GM19467 (cell line): ENCODE data around the gene NDST1.

Experiments used
- ATAC-seq: cut with Tn5 transposase; IDR thresholded peaks from one replicate; pipeline ENCODE4 v1.9.1; 2021; ENCODE audit warnings: mild to moderate bottlenecking, moderate library complexity; ENCODE audit not compliant: unreplicated experiment

The NDST1 gene

DNA sequence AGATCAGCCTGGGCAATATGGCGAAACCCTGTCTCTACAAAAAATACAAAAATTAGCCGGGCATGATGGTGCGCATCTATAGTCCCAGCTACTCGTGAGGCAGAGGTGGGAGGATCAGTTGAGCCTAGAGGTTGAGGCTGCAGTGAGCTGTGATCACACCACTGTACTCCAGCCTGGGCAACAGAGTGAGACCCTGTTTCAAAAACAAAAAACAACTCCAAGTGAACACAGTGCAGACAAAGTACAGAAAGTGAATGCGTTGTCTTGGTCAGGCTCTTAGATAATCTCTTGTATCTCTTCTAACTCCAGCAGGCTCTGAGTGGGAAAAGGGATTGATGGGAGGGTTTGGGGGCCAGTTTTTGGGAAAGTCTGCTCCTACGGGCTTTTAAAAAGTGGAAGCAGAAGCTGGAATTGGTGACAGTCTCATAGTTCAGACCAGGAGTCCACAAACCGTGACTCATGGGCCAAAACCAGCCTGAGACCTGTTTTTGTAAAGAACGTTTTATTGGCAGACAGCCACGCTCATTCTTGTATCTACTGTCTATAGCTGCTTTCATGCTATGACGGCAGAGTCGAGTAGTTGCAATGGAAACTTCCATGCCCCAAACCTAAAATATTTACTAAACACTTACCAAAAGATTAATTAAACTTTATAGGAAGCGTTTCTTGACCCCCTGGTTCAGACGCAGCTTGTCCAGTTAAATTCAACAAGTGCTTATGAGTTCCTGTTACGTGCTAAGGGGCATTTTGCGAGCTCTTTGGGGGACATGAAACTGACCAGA is 32.9 kb downstream of the NDST1 start:
- ATAC-seq, result no peak

- no peak for ATAC-seq
Measured at GRCh38 chr5:150541397-150541675, 33.4 kb downstream of the NDST1 start.

DNA sequence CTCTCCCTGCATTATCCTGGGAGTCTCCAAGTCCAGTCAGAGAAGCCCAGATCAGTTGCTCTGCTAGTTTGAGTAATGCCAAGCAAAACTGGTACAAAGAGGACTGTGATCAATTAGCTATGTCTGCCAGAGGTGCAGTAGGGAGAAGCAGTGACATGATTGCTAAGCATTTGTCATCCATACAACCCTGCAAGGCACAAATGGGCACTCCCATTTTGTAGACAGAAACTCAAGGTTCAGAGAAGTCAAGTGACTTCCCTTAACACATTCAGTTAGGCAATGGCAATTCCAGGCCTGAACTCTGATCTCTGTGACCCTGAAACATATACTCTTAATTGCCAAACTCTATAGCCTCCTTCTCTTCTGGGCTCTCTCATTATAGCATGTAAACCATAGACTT is 34.0 kb downstream of the NDST1 start:
- no peak for ATAC-seq

DNA sequence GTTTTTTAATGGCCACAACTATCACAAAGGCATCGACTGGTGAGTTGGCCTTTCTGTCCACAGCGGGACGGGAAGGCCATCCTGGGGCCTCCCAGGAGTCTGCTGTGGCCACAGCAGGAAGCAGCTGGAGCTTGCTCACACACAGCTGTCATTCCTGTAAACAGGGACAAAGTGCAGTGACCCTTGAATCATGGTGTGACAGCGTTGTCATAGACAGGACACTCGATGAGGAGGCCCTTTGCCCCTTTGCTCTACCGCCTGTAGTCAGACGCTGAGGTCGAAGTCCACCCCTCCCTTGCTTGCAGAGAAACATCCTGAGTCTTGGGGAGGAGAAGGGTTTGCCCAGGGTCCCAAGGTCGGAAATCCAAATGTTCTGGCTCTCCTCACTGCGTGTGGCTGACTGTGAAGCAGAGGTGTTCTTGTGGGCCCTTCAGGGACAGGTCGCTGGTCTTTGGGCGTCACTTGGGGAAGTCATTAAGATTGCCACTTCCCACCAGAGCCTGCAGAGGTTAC is 35.1 kb downstream of the NDST1 start:
- no peak for ATAC-seq

GRCh38 chr5:150544611-150545219 is 36.8 kb downstream of the NDST1 start:
- ATAC-seq, result peak; percentile 90

DNA sequence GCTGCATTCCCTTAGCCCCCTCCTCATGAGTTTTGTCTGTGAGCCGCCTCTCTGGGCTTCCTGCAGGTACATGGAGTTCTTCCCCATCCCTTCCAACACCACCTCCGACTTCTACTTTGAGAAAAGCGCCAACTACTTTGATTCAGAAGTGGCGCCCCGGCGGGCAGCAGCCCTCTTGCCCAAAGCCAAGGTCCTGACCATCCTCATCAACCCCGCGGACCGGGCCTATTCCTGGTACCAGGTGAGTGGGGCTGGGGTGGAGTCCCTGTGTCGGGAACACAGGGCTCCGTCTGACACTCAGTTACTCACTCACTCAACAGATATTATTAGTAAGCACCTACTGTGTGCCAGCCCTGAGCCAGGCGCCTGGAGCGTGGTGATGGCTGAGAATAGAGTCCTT is 37.3 kb downstream of the NDST1 start:
- no peak for ATAC-seq

- ATAC-seq, result no peak
Measured at GRCh38 chr5:150548123-150548522, 40.2 kb downstream of the NDST1 start.

GRCh38 chr5:150549735-150550134 is 41.8 kb downstream of the NDST1 start:
- ATAC-seq, result no peak

- no peak for ATAC-seq
Measured at GRCh38 chr5:150550286-150550685, 42.4 kb downstream of the NDST1 start.

GRCh38 chr5:150551066-150551465 is 43.1 kb downstream of the NDST1 start:
- ATAC-seq, result no peak

DNA sequence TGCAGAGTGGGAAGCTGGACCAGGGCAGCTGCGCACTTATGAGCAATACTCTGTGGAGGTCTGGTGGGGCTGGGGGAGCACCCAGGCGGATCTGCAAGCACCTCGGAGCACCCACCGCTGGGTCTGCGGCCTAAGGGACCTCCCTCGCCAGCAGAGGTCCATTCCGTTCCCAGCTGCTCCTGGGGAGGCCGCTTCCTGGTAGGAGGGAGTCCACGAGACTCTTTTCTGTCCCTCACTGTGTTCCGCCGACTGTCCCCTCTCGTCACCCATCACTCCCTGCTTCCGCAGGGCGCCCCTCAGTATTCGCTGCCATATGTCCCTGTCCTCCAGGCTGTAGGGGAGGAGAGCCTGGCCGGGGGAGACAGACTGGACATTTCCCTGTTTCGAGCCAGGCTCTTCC is 45.5 kb downstream of the NDST1 start:
- ATAC-seq, result no peak

GRCh38 chr5:150553911-150554310 is 46.0 kb downstream of the NDST1 start:
- ATAC-seq, result no peak

GRCh38 chr5:150554857-150555256 is 46.9 kb downstream of the NDST1 start:
- no peak for ATAC-seq

DNA sequence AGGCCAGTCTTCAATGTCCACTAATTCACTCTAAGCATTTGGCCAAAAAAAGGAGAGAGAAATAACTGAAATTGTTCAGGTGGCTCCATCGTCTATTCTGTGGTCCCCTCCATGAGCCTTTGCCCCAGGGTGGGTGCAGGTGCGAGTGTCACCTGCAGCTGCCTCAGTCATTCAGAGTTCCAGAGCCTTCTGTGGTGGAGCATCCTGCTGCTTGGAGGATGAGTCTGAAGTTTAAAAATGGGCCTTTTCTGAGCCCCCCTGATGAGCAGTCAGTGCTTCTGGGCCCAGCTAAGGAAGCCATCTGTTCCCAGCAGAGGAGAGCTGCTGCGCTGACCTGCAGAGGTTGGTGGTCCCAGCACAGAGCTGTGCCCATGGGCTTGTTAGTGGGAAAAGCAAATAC is 48.2 kb downstream of the NDST1 start:
- no peak for ATAC-seq

DNA sequence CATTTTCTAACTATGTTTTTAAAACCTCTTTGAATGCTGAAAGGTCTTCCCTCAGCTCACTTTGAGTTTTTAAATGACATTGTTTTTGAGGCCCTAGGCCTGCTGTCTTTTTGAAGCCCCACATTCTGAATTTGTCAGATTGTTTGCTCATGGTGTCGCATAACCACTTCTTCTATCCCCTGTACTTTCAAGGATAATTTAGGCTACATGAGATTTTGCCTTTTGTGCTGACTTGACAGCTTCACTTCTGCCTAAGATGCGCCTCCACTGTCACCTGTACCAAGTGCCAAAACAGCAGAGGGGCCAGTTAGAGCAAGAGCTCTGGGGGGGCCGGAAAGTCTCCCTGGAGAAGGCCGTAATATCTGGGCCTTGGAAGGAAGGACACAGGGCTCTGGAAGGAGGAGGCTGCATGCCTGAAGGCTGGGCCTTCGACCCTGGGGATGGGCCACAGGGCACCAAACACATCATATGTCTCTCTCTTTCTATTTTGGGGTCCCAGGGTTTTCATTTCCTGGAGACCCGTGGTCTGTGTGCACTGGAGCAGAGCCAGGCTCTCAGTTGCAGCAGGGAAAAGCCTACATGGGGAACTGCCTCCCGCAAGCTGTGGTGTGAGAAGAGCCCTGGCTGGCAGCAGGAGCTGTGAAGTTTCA is 49.1 kb downstream of the NDST1 start:
- no peak for ATAC-seq

DNA sequence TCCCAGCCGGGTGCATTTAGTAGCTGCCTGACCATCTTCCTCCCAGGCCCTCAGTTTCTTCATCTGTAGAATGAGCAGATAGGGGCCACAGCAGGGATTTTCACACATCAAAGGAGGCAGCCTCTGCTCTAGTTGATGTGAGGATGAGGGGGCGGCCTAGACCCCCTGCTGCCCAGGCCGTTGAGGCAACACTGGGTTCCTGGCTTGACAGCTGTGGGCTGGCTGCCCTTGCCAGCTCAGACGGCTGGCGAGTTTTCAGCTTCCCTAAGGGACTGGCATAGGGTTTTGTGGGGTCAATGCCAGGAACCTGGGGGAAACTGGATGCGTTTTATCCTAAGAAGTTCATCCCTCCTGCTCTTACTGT is 49.6 kb downstream of the NDST1 start:
- ATAC-seq, result no peak

GRCh38 chr5:150558088-150558621 is 50.2 kb downstream of the NDST1 start:
- ATAC-seq, result no peak

- ATAC-seq, result no peak
Measured at GRCh38 chr5:150559088-150559487, 51.2 kb downstream of the NDST1 start.

GRCh38 chr5:150559701-150560100 is 51.8 kb downstream of the NDST1 start:
- no peak for ATAC-seq

DNA sequence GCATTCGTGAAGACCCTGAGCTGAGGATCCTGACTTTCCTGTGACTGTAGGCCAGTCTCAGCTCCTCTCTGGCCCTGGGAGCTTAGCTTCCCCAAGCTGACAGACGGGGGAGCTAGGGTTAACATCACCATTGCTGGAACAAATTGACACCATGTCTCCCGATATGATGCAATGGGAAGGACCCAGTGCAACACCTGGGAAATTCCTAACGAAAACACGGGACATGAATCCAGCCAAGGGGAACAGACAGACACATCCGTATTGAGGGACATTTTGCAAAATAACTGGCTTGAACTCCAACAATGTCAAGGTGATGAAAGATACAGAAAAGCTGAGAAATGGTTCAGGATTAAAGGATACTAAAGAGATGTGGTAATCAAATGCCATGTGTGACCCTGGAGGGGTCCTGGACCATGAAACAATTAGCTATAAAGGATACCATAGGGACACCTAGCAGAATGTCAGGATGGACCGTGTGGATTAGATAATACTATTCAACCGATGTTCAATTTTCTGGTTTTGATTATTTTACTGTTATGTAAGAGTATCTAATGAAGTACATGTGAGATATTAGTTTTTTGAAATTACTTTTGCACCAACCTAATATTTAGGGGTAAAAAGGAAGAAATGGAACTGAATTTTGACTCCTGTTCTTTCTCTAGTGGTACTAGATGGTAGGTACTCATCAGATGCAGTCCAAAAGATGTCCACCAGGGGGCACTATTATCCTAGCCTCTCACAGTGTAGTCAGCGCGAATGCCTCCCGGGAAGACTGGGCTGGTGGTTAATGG is 52.7 kb downstream of the NDST1 start:
- ATAC-seq, result peak; percentile 68

DNA sequence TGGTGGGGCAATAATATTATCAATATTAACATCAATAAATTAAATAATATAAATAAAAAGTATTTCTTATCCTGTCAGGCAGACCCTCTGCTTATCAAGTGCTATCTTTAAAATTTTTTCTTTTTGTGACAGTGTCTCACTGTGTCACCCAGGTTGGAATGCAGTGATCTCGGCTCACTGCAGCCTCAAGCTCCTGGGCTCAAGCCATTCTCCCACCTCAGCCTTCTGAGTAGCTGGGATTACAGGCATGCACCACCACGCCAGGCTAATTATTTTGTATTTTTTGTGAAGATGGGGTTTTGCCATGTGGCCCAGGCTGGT is 53.2 kb downstream of the NDST1 start:
- no peak for ATAC-seq
